WTC11 (cell line): Measurements from ENCODE around the gene AFM. TPM values are rescaled to one million over a fixed set of nuclear protein-coding genes. Genes with fewer than 3 reads are reported as not detected.

Experiments
- ATAC-seq: fragments of 200-7000 bp; cut with Tn5 transposase; 2 replicates; pipeline ENCODE4 v1.10.0; 2021; ENCODE audit warnings: mild to moderate bottlenecking, moderate library complexity
- CTCF ChIA-PET: fragments of 300-600 bp; sonication (Branson Sonifier 250); formaldehyde crosslinking; loops from one replicate; lab custom pipeline; 2021; ENCODE audit warnings: antibody characterized with exemption; lab: Charles Lee
- POLR2A ChIA-PET: fragments of 350-600 bp; sonication (Branson Sonifier 250); formaldehyde crosslinking; loops from one replicate; lab custom pipeline; 2021; ENCODE audit warnings: antibody characterized with exemption; lab: Charles Lee
- DNase-seq: peaks from one replicate; pipeline ENCODE4 v3.0.0; 2021; ENCODE audit warnings: low spot score
- H3K27ac Mint-ChIP-seq: 2 replicates; pipeline ENCODE4 v1.8.0; 2021; ENCODE audit warnings: mixed read lengths
- H3K27me3 Mint-ChIP-seq: 2 replicates; pipeline ENCODE4 v1.8.0; 2021; ENCODE audit warnings: low read depth, mild to moderate bottlenecking, moderate library complexity, mixed read lengths
- H3K36me3 Mint-ChIP-seq: 2 replicates; pipeline ENCODE4 v1.8.0; 2021; ENCODE audit warnings: mixed read lengths
- H3K4me1 Mint-ChIP-seq: 2 replicates; pipeline ENCODE4 v1.8.0; 2022; ENCODE audit warnings: mixed read lengths
- H3K4me3 Mint-ChIP-seq: 2 replicates; pipeline ENCODE4 v1.8.0; 2021; ENCODE audit warnings: mild to moderate bottlenecking, moderate library complexity, mixed read lengths
- H3K9me3 Mint-ChIP-seq: 2 replicates; pipeline ENCODE4 v1.8.0; 2021; ENCODE audit warnings: mixed read lengths
- AR ChIP-seq: fragments of 250-450 bp; sonication (Bioruptor Pico); IDR thresholded peaks from 2 replicates; pipeline ENCODE4 v1.9.0; 2021; ENCODE audit warnings: mild to moderate bottlenecking
- ATF1 ChIP-seq: sonication (generic); formaldehyde crosslinking; IDR thresholded peaks from 2 replicates; pipeline ENCODE4 v1.8.1; 2023; ENCODE audit warnings: mild to moderate bottlenecking, moderate library complexity, missing genetic modification reagents
- FOXJ3 ChIP-seq: sonication (generic); formaldehyde crosslinking; IDR thresholded peaks from 2 replicates; pipeline ENCODE4 v1.9.0; 2021; ENCODE audit warnings: missing genetic modification reagents, mild to moderate bottlenecking, borderline replicate concordance
- GABPB1 ChIP-seq: sonication (generic); formaldehyde crosslinking; IDR thresholded peaks from 2 replicates; pipeline ENCODE4 v1.8.1; 2023; ENCODE audit warnings: mild to moderate bottlenecking, missing genetic modification reagents
- GRHL2 ChIP-seq: fragments of 250-450 bp; sonication (Bioruptor Pico); IDR thresholded peaks from 2 replicates; pipeline ENCODE4 v1.8.0; 2022; ENCODE audit warnings: mild to moderate bottlenecking, moderate library complexity; ENCODE audit not compliant: insufficient replicate concordance, severe bottlenecking
- GTF2I ChIP-seq: fragments of 250-450 bp; sonication (Bioruptor Pico); conservative IDR thresholded peaks from 2 replicates; pipeline ENCODE4 v1.4.0; 2021; ENCODE audit warnings: mild to moderate bottlenecking
- HMGA2 ChIP-seq: fragments of 250-450 bp; sonication (Bioruptor Pico); IDR thresholded peaks from 2 replicates; pipeline ENCODE4 v1.4.0; 2021; ENCODE audit warnings: mild to moderate bottlenecking, moderate library complexity
- JUN ChIP-seq: sonication (generic); formaldehyde crosslinking; IDR thresholded peaks from 2 replicates; pipeline ENCODE4 v1.8.0; 2023; ENCODE audit warnings: mild to moderate bottlenecking, missing genetic modification reagents
- MXD4 ChIP-seq: fragments of 250-450 bp; sonication (Bioruptor Pico); IDR thresholded peaks from 2 replicates; pipeline ENCODE4 v1.8.0; 2021; ENCODE audit warnings: mild to moderate bottlenecking, moderate library complexity, borderline replicate concordance
- MYBL2 ChIP-seq: sonication (generic); formaldehyde crosslinking; IDR thresholded peaks from 2 replicates; pipeline ENCODE4 v1.8.1; 2023; ENCODE audit warnings: mild to moderate bottlenecking, moderate library complexity, missing genetic modification reagents
- NFATC4 ChIP-seq: fragments of 250-450 bp; sonication (Bioruptor Pico); IDR thresholded peaks from 2 replicates; pipeline ENCODE4 v1.9.0; 2021; ENCODE audit warnings: mild to moderate bottlenecking
- NFYB ChIP-seq: sonication (generic); formaldehyde crosslinking; conservative IDR thresholded peaks from 2 replicates; pipeline ENCODE4 v1.8.0; 2022; ENCODE audit warnings: low read depth, missing genetic modification reagents
- PRRX2 ChIP-seq: fragments of 250-450 bp; sonication (Bioruptor Pico); IDR thresholded peaks from 2 replicates; pipeline ENCODE4 v1.8.0; 2021; ENCODE audit warnings: mild to moderate bottlenecking
- RORB ChIP-seq: fragments of 250-450 bp; sonication (Bioruptor Pico); IDR thresholded peaks from 2 replicates; pipeline ENCODE4 v1.9.0; 2021; ENCODE audit warnings: mild to moderate bottlenecking
- TP53 ChIP-seq: sonication (generic); formaldehyde crosslinking; IDR thresholded peaks from 2 replicates; pipeline ENCODE4 v1.8.1; 2023; ENCODE audit warnings: mild to moderate bottlenecking, missing genetic modification reagents
- USF1 ChIP-seq: sonication (generic); formaldehyde crosslinking; IDR thresholded peaks from 2 replicates; pipeline ENCODE4 v1.8.0; 2022; ENCODE audit warnings: mild to moderate bottlenecking, missing genetic modification reagents
- ZBTB21 ChIP-seq: sonication (generic); formaldehyde crosslinking; IDR thresholded peaks from 2 replicates; pipeline ENCODE4 v1.8.1; 2023; ENCODE audit warnings: mild to moderate bottlenecking, missing genetic modification reagents, borderline replicate concordance
- ZNF219 ChIP-seq: sonication (generic); formaldehyde crosslinking; IDR thresholded peaks from 2 replicates; pipeline ENCODE4 v1.8.0; 2023; ENCODE audit warnings: missing genetic modification reagents, mild to moderate bottlenecking, borderline replicate concordance
- ZNF232 ChIP-seq: sonication (generic); formaldehyde crosslinking; IDR thresholded peaks from 2 replicates; pipeline ENCODE4 v1.8.0; 2022; ENCODE audit warnings: mild to moderate bottlenecking, missing genetic modification reagents
- ZNF263 ChIP-seq: sonication (generic); formaldehyde crosslinking; IDR thresholded peaks from 2 replicates; pipeline ENCODE4 v1.8.1; 2022; ENCODE audit warnings: low read depth, mild to moderate bottlenecking, moderate library complexity, missing genetic modification reagents
- total RNA-seq: library from RNA; stranded (reverse); gene quantifications from 3 replicates; pipeline ENCODE4 v1.2.3, GENCODE V29; 2021
- TF ChIP-seq, protein P1 (sequence below): fragments of 200-600 bp; IDR thresholded peaks from 2 replicates; pipeline ENCODE4 v1.8.0; 2022; ENCODE audit warnings: antibody characterized with exemption
- TF ChIP-seq, protein P2 (sequence below): fragments of 250-450 bp; sonication (Bioruptor Pico); IDR thresholded peaks from 2 replicates; pipeline ENCODE4 v2.1.2; 2022; ENCODE audit warnings: mild to moderate bottlenecking, moderate library complexity
- TF ChIP-seq, protein P3 (sequence below): sonication (generic); formaldehyde crosslinking; IDR thresholded peaks from 2 replicates; pipeline ENCODE4 v1.8.1; 2022; ENCODE audit warnings: low read depth, missing genetic modification reagents, borderline replicate concordance
- TF ChIP-seq, protein P4 (sequence below): sonication (generic); formaldehyde crosslinking; IDR thresholded peaks from 2 replicates; pipeline ENCODE4 v1.8.1; 2022; ENCODE audit warnings: mild to moderate bottlenecking, moderate library complexity, missing genetic modification reagents

The AFM gene
- total RNA-seq, 1 experiment from 2014 or later = not detected

GRCh38 chr4:73434311-73434710, 47.2 kb upstream of the AFM start:
- Mint-ChIP-seq H3K4me1 (no peaks in the 10 kb centered on the region), H3K27me3 (no peaks in the 10 kb centered on the region), H3K4me3 (no peak overlapping the region), H3K36me3 (no peaks in the 10 kb centered on the region), H3K9me3 (no peaks in the 10 kb centered on the region), H3K27ac (no peak overlapping the region)
- CTCF ChIA-PET = interaction anchor here (0.9 to 1.8 kb wide), 2 partner anchors 12 to 93 kb away, joined by 5 to 6 read pairs; no protein-coding TSS in a partner anchor
- POLR2A ChIA-PET = no interaction called here
- ATAC-seq (peak; percentile 91), DNase-seq (no peak)
- TF ChIP-seq PRRX2 = no peak
- TF ChIP-seq NFATC4 (CRISPR knock-in tag) = no peak
- no peak for TF ChIP-seq ZNF263
- no peak for TF ChIP-seq USF1 (CRISPR knock-in tag)
- TF ChIP-seq, protein P1, sequence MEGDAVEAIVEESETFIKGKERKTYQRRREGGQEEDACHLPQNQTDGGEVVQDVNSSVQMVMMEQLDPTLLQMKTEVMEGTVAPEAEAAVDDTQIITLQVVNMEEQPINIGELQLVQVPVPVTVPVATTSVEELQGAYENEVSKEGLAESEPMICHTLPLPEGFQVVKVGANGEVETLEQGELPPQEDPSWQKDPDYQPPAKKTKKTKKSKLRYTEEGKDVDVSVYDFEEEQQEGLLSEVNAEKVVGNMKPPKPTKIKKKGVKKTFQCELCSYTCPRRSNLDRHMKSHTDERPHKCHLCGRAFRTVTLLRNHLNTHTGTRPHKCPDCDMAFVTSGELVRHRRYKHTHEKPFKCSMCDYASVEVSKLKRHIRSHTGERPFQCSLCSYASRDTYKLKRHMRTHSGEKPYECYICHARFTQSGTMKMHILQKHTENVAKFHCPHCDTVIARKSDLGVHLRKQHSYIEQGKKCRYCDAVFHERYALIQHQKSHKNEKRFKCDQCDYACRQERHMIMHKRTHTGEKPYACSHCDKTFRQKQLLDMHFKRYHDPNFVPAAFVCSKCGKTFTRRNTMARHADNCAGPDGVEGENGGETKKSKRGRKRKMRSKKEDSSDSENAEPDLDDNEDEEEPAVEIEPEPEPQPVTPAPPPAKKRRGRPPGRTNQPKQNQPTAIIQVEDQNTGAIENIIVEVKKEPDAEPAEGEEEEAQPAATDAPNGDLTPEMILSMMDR = peak; percentile 55

GRCh38 chr4:73435984-73436383, 45.6 kb upstream of the AFM start, which contains the start of gene AFP:
TSS of gene AFP (plus strand) at chr4:73436221. CDS start at chr4:73436263, 42 bp downstream.
- DNase-seq = no peak
- no peak for ATAC-seq
- Mint-ChIP-seq H3K36me3 (no peaks in the 10 kb centered on the region), H3K4me3 (no peak within 1 kb of the TSS), H3K4me1 (no peaks in the 10 kb centered on the region), H3K27ac (no peak within 1 kb of the TSS), H3K9me3 (no peaks in the 10 kb centered on the region), H3K27me3 (no peaks in the 10 kb centered on the region)
- ChIA-PET CTCF (interaction anchor here (1.8 kb wide), 1 partner anchor 95 kb away, joined by 5 read pairs; no protein-coding TSS in a partner anchor), POLR2A (no interaction called here)
- TF ChIP-seq ZNF219 (CRISPR knock-in tag) (no peak), TP53 (CRISPR knock-in tag) (no peak), RORB (no peak), MYBL2 (CRISPR knock-in tag) (no peak), GTF2I (CRISPR knock-in tag) (no peak), ZBTB21 (no peak), FOXJ3 (no peak), HMGA2 (CRISPR knock-in tag) (no peak), NFYB (CRISPR knock-in tag) (no peak), GABPB1 (CRISPR knock-in tag) (no peak), JUN (CRISPR knock-in tag) (no peak), ZNF232 (CRISPR knock-in tag) (no peak), ATF1 (no peak), AR (CRISPR knock-in tag) (no peak), MXD4 (CRISPR knock-in tag) (no peak), GRHL2 (CRISPR knock-in tag) (no peak)
- TF ChIP-seq, protein P2, sequence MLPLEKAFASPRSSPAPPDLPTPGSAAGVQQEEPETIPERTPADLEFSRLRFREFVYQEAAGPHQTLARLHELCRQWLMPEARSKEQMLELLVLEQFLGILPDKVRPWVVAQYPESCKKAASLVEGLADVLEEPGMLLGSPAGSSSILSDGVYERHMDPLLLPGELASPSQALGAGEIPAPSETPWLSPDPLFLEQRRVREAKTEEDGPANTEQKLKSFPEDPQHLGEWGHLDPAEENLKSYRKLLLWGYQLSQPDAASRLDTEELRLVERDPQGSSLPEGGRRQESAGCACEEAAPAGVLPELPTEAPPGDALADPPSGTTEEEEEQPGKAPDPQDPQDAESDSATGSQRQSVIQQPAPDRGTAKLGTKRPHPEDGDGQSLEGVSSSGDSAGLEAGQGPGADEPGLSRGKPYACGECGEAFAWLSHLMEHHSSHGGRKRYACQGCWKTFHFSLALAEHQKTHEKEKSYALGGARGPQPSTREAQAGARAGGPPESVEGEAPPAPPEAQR = no peak
- TF ChIP-seq, protein P1 = no peak
- TF ChIP-seq, protein P3, sequence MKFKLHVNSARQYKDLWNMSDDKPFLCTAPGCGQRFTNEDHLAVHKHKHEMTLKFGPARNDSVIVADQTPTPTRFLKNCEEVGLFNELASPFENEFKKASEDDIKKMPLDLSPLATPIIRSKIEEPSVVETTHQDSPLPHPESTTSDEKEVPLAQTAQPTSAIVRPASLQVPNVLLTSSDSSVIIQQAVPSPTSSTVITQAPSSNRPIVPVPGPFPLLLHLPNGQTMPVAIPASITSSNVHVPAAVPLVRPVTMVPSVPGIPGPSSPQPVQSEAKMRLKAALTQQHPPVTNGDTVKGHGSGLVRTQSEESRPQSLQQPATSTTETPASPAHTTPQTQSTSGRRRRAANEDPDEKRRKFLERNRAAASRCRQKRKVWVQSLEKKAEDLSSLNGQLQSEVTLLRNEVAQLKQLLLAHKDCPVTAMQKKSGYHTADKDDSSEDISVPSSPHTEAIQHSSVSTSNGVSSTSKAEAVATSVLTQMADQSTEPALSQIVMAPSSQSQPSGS (CRISPR knock-in tag) = no peak
- TF ChIP-seq, protein P4, sequence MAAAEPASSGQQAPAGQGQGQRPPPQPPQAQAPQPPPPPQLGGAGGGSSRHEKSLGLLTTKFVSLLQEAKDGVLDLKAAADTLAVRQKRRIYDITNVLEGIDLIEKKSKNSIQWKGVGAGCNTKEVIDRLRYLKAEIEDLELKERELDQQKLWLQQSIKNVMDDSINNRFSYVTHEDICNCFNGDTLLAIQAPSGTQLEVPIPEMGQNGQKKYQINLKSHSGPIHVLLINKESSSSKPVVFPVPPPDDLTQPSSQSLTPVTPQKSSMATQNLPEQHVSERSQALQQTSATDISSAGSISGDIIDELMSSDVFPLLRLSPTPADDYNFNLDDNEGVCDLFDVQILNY (CRISPR knock-in tag) = no peak
